Measurements from ENCODE around the gene MARS1.
"Not testable (repeated sequence)": the region's sequence is repeated elsewhere in the genome, so short reads cannot be mapped to it uniquely, and the experiment has no call there.

Gene MARS1

DNA sequence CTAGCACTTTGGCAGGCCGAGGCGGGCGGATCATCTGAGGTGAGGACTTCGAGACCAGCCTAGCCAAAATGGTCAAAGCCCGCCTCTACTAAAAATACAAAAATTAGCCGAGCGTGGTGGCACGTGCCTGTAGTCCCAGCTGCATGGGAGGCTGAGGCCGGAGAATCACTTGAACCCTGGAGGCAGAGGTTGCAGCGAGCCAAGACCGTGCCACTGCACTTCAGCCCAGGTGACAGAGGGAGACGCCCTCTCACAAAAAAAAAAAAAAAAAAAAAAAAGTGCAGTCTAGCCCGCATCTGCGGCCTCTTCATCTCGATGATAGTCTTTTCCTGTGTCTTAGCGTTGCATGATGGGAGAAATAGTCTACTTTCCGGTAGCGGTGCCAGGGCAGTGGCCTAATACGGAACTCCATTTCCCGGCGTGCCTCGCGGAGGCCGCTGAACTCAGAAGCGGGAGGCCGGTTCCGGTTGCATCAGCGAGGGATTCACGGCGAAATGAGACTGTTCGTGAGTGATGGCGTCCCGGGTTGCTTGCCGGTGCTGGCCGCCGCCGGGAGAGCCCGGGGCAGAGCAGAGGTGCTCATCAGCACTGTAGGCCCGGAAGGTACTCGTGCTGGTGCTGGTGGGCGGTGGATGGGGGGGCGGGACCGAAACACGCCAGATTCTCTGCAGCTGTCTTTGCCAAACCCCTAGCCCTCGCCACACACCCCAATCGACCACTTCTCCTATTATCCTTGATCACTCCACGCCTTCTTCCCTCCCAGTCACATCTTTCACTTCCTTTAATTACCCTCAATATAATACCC, at the start of gene MARS1:
Gene MARS1, plus strand, starts transcription at position 472 of the 805 bp plus-strand sequence. Its CDS starts 23 bp downstream, at position 495.
- peak; percentile 34 to 97 (median 89) for DNase-seq

GRCh38 chr12:57438400-57438799, 49.5 kb upstream of the MARS1 start:
- DNase-seq, result no peak

GRCh38 chr12:57439762-57440266, 48.1 kb upstream of the MARS1 start:
- DNase-seq, result no peak

DNA sequence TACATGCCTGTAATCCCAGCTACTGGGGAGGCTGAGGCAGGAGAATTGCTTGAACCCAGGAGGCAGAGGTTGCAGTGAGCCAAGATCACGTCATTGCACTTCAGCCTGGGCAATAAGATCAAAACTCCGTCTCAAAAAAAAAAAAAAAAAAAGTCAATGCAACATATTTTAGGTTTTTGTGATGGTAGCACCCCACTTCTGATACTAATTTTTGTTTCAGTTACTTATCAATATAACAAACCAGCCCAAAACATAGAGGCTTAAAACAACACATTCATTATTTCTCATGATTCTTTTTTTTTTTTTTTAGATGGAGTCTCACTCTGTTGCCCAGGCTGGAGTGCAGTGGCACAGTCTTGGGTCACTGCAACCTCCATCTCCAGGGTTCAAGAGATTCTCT, 46.5 kb upstream of the MARS1 start:
- not testable (repeated sequence) for DNase-seq

DNA sequence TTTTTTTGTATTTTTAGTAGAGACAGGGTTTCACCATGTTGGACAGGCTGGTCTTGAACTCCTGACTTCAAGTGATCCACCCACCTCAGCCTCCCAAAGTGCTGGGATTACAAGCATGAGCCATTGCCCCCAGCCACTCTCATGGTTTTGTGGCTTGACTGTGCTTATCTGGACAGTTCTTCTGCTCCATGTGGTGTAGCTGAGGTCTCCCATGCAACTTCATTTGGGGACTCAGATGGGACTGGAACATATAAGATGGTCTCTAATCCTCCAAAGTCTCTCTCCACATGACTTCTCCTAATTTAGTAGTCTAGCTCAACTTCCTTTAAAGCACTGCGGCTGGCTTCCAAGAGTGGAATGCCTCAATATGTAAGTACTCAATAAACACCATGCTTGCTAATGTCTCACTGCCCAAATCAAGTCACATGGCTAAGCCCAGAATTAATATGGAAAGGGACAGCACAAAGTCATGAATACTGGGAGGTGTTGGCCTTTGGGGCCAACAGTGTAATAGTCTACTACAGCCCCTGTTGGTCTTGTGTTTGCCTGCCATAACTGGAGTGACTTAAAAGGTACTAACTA, 45.9 kb upstream of the MARS1 start:
- DNase-seq, result no peak

DNA sequence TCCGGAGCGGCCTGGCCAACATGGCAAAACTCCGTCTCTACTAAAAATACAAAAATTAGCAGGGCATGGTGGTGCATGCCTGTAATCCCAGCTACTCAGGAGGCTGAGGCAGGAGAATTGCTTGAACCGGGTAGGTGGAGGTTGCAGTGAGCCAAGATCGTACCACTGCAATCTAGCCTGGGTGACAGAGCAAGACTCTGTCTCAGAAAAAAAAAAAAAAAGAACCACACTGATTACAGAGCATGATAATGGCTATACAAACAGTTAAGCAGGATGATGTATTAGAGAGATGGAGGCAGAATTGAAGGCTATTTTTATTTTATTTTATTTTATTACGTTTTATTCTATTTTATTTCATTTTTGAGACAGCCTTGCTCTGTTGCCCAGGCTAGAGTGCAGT, 43.5 kb upstream of the MARS1 start:
- not testable (repeated sequence) for DNase-seq

DNA sequence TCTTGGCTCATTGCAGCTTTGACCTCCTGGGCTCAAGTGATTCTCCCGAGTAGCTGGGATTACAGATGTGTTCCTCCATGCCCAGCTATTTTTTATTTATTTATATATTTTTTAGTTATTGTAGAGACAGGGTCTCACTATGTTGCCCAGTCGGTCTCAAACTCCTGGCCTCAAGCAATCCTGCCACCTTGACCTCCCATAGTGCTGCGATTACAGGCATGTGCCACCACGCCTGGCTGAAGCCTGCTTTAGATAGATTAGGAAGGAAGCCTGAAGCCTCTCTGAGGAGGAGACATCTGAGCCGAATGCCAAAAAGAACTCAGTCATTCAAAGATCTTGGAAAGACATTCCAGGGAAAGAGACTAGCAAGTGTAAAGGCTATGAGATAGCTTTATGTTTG, 43.1 kb upstream of the MARS1 start:
- DNase-seq, result no peak

DNA sequence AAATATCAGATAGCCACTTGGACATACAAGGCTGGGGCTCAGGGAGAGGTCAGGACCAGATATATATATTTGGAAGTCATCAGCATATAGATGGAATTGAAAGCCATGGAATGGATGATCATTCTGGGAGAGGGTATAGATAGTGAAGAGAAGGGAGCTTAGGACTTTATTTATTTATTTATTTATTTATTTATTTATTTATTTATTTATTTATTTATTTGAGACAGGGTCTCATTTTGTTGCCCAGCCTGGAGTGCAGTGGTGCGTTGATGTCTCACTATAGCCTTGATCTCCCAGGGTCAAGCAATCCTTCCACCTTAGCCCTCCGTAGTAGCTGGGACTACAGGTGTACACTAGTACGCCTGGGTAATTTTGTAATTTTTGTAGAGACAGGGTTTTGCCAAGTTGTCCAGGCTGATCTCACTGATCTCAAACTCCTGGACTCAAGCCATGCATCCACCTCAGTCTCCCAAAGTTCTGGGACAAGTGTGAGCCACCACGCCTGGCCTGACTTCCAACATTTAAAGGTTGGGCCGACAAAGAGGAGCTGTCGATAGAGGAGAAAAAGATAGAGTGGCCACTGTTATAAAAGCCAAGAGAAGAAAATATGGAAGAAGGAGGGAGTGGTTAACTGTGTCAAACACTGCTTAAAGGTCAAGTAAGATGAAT, 41.4 kb upstream of the MARS1 start:
- no peak for DNase-seq

- no peak for DNase-seq
Measured at GRCh38 chr12:57448669-57449068, 39.2 kb upstream of the MARS1 start.

GRCh38 chr12:57449375-57449774, 38.5 kb upstream of the MARS1 start:
- no peak for DNase-seq

DNA sequence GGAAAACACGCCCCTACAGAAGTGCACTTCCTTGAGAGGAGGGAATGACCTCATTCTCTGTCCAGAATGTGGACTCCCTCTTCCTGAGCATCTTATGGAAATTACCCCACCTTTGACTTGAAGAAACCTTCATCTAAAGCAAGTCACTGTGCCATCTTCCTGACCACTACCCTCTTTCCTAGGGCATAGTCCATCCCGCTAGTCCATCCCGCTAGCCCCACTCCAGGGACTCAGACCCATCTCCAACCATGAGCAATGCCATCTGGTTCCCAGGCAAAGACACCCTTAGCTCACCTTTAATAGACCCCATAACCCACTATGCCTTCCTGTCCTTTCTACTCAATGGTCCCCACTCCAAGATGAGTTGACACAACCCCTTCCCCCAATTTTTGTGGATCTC, 37.8 kb upstream of the MARS1 start:
- no peak for DNase-seq

GRCh38 chr12:57451233-57451778, 36.6 kb upstream of the MARS1 start:
- DNase-seq, result no peak

- DNase-seq, result peak in 3 of 51 donors; percentile 13 to 50 (median 14)
Measured at GRCh38 chr12:57452181-57452936, 35.5 kb upstream of the MARS1 start.

DNA sequence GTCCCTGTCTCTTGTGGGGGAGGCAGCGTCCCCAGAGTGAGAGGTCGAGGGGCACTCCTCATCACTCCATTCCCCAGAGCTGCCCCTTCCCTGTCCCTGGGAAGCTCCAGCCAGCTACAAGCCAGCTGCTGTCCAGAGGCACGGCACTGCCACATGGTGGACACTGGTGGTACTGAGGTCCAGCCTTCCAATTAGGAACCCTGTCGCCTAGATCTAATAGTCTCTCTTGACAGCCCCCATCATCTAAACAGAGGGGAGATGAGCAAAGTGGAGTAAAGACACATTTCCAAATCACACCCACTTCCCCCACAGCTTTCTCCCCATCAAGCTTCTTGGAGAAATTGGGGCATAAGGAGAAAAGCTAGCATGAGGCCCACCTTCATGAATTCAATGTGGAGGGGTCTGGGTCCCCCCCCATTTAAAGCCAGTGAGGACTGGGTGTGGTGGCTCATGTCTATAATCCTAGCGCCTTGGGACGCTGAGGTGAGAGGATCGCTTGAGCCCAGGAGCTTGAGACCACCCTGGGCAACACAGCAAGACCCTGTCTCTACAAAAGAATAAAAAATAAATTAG, 34.8 kb upstream of the MARS1 start:
- peak in 46 of 51 donors; percentile 11 to 80 (median 59) for DNase-seq

DNA sequence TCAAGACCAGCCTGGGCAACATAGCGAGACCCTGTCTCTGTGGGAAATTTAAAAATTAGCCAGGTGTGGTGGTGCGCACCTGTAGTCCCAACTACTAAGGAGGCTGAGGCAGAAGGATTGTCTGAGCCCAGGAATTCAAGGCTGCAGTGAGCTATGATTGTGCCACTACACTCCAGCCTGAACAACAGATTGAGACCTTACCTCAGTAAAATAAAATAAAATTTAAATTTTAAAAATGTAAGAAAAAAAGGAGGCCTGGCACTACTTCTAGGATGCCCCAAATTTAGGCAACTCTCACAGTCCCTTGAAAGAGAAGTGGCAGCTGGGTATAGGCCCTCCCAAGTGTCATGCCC, 33.7 kb upstream of the MARS1 start:
- no peak for DNase-seq

GRCh38 chr12:57454566-57455373, 33.1 kb upstream of the MARS1 start, which contains the start of gene INHBE:
INHBE (plus strand) TSS chr12:57455307; CDS start chr12:57455537, 230 bp downstream.
- no peak for DNase-seq

DNA sequence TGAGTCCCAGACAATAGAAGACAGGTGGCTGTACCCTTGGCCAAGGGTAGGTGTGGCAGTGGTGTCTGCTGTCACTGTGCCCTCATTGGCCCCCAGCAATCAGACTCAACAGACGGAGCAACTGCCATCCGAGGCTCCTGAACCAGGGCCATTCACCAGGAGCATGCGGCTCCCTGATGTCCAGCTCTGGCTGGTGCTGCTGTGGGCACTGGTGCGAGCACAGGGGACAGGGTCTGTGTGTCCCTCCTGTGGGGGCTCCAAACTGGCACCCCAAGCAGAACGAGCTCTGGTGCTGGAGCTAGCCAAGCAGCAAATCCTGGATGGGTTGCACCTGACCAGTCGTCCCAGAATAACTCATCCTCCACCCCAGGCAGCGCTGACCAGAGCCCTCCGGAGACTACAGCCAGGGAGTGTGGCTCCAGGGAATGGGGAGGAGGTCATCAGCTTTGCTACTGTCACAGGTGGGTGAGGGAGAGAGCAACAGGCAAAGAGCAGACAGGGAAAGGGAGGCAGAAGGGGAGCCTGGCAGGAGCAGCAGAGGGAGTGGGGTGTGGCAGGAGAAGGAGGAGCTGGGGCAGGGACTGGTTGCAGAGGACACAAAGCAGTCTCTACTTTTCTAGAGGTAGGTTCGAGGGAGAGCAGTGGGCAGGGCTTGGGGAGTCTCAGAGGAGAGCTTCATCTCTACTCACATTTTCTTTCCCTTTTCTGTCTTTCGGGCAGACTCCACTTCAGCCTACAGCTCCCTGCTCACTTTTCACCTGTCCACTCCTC, 32.3 kb upstream of the MARS1 start:
- DNase-seq, result no peak

GRCh38 chr12:57456145-57456700, 31.6 kb upstream of the MARS1 start:
- peak in 2 of 51 donors; percentile 6 to 23 for DNase-seq

Measured in hypothalamus (tissue), 51 donors.